B cell (primary cell): ENCODE data around the gene PCBP3.

Experiments used
- EZH2 ChIP-seq: IDR thresholded peaks from 2 replicates; pipeline ENCODE4 v1.6.1; 2012; ENCODE audit warnings: borderline replicate concordance, low read depth, mild to moderate bottlenecking, moderate library complexity, low read length; ENCODE audit not compliant: insufficient read depth, poor library complexity, severe bottlenecking
- TF ChIP-seq, protein P1 (sequence below): fragments of 200-600 bp; IDR thresholded peaks from one replicate; pipeline ENCODE4 v1.8.0; 2022; ENCODE audit warnings: antibody characterized with exemption, mild to moderate bottlenecking

DNA sequence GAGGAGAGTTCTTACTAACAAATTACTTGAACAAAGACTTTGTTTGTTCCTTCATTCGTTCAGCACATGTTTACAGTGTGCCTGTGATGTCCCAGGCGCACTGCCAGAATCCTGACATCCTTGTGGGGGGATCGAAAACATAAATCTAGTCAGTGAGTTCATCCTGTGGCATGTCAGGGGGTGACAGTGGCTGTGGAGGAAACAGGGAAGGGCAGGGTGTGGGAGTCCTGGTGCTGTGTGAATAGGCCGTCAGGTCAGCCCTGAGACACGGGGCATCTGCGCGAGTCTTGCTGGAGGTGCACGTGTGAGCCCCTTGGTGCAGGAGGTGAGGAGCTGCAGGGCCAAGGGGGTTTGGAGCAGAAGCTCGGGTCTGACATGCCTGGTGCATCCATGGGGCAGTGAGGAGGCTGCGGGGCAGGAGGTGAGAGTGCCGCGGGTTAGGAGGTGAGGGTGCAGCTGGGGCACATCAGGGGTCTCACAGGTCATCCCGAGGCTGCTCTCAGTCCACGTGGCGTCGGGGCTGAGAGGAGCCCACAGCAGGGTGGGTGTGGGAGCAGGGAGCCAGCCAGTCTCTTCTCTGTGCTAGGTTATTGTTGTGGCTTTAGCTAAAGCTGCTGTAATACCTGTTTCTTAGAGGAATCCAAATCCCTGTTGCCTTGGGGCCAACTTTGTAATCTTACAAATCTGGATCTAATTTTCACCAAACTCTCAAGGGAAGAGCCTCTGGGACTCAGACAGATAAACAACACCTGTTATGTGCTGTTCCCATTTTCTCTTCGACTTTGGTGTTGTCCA lies 93.4 kb downstream of the PCBP3 start:
- TF ChIP-seq, protein P1, sequence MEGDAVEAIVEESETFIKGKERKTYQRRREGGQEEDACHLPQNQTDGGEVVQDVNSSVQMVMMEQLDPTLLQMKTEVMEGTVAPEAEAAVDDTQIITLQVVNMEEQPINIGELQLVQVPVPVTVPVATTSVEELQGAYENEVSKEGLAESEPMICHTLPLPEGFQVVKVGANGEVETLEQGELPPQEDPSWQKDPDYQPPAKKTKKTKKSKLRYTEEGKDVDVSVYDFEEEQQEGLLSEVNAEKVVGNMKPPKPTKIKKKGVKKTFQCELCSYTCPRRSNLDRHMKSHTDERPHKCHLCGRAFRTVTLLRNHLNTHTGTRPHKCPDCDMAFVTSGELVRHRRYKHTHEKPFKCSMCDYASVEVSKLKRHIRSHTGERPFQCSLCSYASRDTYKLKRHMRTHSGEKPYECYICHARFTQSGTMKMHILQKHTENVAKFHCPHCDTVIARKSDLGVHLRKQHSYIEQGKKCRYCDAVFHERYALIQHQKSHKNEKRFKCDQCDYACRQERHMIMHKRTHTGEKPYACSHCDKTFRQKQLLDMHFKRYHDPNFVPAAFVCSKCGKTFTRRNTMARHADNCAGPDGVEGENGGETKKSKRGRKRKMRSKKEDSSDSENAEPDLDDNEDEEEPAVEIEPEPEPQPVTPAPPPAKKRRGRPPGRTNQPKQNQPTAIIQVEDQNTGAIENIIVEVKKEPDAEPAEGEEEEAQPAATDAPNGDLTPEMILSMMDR = no peak
- TF ChIP-seq EZH2 = no peak
